Ishikawa (cell line): ENCODE measurements around the gene TENM3.

Experiments used
- CREB1 ChIP-seq: IDR thresholded peaks from 2 replicates; pipeline ENCODE4 v1.6.1; 2012; ENCODE audit warnings: low read depth
- EP300 ChIP-seq: IDR thresholded peaks from 2 replicates; pipeline ENCODE4 v1.6.1; 2012; ENCODE audit warnings: borderline replicate concordance
- FOXM1 ChIP-seq: IDR thresholded peaks from 2 replicates; pipeline ENCODE4 v1.6.1; 2012; ENCODE audit warnings: low read depth, borderline replicate concordance
- RAD21 ChIP-seq: IDR thresholded peaks from 2 replicates; pipeline ENCODE4 v1.6.1; 2012; ENCODE audit warnings: low read depth
- TAF1 ChIP-seq: IDR thresholded peaks from 2 replicates; pipeline ENCODE4 v1.6.1; 2012; ENCODE audit warnings: low read depth, mild to moderate bottlenecking
- TEAD4 ChIP-seq: IDR thresholded peaks from 2 replicates; pipeline ENCODE4 v1.6.1; 2012
- TF ChIP-seq, protein P1 (sequence below): IDR thresholded peaks from 2 replicates; pipeline ENCODE4 v1.6.1; 2012

DNA sequence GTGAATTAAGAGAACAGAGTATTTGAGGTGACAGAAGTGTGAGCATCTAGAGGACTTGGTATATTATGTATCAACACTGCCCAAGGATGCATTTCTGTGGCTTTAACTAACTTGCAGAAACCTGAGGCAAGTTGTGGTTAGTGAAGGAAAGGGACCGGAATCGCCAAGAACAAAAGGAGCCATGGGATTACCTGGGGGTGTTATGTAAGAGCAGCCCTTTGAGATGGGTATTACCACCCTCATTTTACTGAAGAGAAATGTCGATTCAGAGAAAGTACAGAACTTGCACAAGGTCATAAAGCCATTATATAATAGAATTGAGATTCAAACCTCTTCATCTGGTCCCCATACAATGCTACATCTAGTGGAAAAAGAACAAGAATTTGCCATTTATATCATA, 14.3 kb downstream of the TENM3 start:
- TF ChIP-seq RAD21: no peak
- TF ChIP-seq, protein P1, sequence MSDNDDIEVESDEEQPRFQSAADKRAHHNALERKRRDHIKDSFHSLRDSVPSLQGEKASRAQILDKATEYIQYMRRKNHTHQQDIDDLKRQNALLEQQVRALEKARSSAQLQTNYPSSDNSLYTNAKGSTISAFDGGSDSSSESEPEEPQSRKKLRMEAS: no peak
- TF ChIP-seq EP300: no peak
- no peak for TF ChIP-seq TAF1
- no peak for TF ChIP-seq CREB1
- no peak for TF ChIP-seq TEAD4
- TF ChIP-seq FOXM1: no peak
